Measurements from ENCODE around the gene XRCC2. TPM values are rescaled to one million over a fixed set of nuclear protein-coding genes. Genes with fewer than 3 reads are reported as not detected.

XRCC2 gene
- total RNA-seq, 2 experiments from 2014 or later = 40.0 to 40.1 TPM

DNA sequence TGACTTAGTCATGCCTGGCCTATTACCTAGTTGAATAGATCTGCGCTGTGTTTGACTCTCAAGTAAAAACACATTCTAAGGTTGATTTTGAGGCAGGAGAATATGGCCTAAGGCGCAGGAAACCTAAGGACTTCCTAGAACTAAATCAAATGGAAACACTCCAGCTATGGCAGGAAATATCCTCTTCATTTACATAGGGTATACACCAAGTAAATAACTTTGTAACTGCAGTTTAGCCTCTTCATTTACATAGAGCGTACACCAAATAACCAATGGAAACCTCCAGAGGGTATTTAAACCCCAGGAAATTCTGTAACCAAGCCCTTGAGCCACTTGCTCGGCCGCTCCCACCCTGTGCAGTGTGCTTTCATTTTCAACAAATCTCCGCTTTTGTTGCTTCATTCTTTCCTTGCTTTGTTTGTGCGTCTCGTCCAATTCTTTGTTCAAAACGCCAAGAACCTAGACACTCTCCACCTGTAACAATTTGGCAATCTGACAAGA is 35.6 kb upstream of the XRCC2 start:
- Histone ChIP-seq H3K4me2 (ENCODE audit: low read length) (no peak overlapping the region), H2AFZ (ENCODE audit: low read length) (no peak overlapping the region), H3K4me3 (ENCODE audit: low read depth, low read length, poor library complexity, severe bottlenecking) (no peak overlapping the region), H3K36me3 (ENCODE audit: insufficient read depth, low read length) (no peaks in the 10 kb centered on the region), H3K9me3 (ENCODE audit: low read length) (no peaks in the 10 kb centered on the region), H3K4me1 (ENCODE audit: insufficient read depth, low read length, poor library complexity, severe bottlenecking) (no peaks in the 10 kb centered on the region), H4K20me1 (ENCODE audit: insufficient read depth, low read length) (no peaks in the 10 kb centered on the region), H3K79me2 (ENCODE audit: insufficient read depth, low read depth, low read length) (no peaks in the 10 kb centered on the region), H3K9me2 (ENCODE audit: insufficient read depth, low read length) (no peaks in the 10 kb centered on the region), H3K27ac (ENCODE audit: low read depth, low read length, poor library complexity, severe bottlenecking) (no peak overlapping the region)
- no peak for DNase-seq (ENCODE audit: low spot score)
- BruUV-seq (replicated peaks) = no TSS peak
- POLR2A ChIA-PET = no interaction called here
- intact Hi-C loops (cut with micrococcal nuclease; ENCODE audit: unreplicated experiment) = no loop called here
- TF ChIP-seq, protein P1, sequence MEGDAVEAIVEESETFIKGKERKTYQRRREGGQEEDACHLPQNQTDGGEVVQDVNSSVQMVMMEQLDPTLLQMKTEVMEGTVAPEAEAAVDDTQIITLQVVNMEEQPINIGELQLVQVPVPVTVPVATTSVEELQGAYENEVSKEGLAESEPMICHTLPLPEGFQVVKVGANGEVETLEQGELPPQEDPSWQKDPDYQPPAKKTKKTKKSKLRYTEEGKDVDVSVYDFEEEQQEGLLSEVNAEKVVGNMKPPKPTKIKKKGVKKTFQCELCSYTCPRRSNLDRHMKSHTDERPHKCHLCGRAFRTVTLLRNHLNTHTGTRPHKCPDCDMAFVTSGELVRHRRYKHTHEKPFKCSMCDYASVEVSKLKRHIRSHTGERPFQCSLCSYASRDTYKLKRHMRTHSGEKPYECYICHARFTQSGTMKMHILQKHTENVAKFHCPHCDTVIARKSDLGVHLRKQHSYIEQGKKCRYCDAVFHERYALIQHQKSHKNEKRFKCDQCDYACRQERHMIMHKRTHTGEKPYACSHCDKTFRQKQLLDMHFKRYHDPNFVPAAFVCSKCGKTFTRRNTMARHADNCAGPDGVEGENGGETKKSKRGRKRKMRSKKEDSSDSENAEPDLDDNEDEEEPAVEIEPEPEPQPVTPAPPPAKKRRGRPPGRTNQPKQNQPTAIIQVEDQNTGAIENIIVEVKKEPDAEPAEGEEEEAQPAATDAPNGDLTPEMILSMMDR (conservative IDR thresholded peaks at IDR 0.05; ENCODE audit: low read length) = no peak
- TF ChIP-seq EZH2phosphoT487 (IDR thresholded peaks at IDR 0.05; ENCODE audit: borderline replicate concordance, low read depth, low read length) = no peak
- CTCF ChIA-PET (ENCODE audit: unreplicated experiment) = interaction anchor here (0.7 kb wide), 1 partner anchor 820 kb away, joined by 5 read pairs; no protein-coding TSS in a partner anchor

DNA sequence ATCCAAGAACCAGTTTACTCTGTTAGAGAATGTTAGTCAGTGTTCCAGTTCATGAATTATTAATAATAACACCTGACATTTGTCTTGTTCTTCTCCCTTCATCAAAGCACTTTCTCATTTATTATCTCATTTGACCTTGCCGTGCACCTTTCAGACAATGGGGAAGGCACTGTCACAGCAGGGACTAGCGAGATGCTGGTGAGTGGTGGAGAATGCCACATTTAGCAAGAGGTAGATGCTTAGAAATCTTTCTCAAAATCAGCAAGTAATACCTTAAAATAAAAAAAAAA is 34.2 kb upstream of the XRCC2 start:
- DNase-seq (ENCODE audit: low spot score) = no peak
- no peaks in the 10 kb centered on the region for H3K36me3 ChIP-seq (ENCODE audit: insufficient read depth, low read length)
- no peaks in the 10 kb centered on the region for H3K4me1 ChIP-seq (ENCODE audit: insufficient read depth, low read length, poor library complexity, severe bottlenecking)
- TF ChIP-seq, protein P1 (conservative IDR thresholded peaks at IDR 0.05; ENCODE audit: low read length) = no peak
- TF ChIP-seq EZH2phosphoT487 (IDR thresholded peaks at IDR 0.05; ENCODE audit: borderline replicate concordance, low read depth, low read length) = no peak
- no peak overlapping the region for H3K4me3 ChIP-seq (ENCODE audit: low read depth, low read length, poor library complexity, severe bottlenecking)
- no peak overlapping the region for H3K27ac ChIP-seq (ENCODE audit: low read depth, low read length, poor library complexity, severe bottlenecking)
- no peak overlapping the region for H2AFZ ChIP-seq (ENCODE audit: low read length)
- no peaks in the 10 kb centered on the region for H4K20me1 ChIP-seq (ENCODE audit: insufficient read depth, low read length)
- H3K79me2 ChIP-seq (ENCODE audit: insufficient read depth, low read depth, low read length) = no peaks in the 10 kb centered on the region
- CTCF ChIA-PET (ENCODE audit: unreplicated experiment) = no interaction called here
- intact Hi-C loops (cut with micrococcal nuclease; ENCODE audit: unreplicated experiment) = no loop called here
- no peak overlapping the region for H3K4me2 ChIP-seq (ENCODE audit: low read length)
- POLR2A ChIA-PET = interaction anchor here (0.6 kb wide), 1 partner anchor 71 kb away, joined by 3 read pairs; no protein-coding TSS in a partner anchor
- no TSS peak for BruUV-seq (replicated peaks)
- H3K9me3 ChIP-seq (ENCODE audit: low read length) = peaks cover 4% of the 10 kb centered on the region
- H3K9me2 ChIP-seq (ENCODE audit: insufficient read depth, low read length) = no peaks in the 10 kb centered on the region

DNA sequence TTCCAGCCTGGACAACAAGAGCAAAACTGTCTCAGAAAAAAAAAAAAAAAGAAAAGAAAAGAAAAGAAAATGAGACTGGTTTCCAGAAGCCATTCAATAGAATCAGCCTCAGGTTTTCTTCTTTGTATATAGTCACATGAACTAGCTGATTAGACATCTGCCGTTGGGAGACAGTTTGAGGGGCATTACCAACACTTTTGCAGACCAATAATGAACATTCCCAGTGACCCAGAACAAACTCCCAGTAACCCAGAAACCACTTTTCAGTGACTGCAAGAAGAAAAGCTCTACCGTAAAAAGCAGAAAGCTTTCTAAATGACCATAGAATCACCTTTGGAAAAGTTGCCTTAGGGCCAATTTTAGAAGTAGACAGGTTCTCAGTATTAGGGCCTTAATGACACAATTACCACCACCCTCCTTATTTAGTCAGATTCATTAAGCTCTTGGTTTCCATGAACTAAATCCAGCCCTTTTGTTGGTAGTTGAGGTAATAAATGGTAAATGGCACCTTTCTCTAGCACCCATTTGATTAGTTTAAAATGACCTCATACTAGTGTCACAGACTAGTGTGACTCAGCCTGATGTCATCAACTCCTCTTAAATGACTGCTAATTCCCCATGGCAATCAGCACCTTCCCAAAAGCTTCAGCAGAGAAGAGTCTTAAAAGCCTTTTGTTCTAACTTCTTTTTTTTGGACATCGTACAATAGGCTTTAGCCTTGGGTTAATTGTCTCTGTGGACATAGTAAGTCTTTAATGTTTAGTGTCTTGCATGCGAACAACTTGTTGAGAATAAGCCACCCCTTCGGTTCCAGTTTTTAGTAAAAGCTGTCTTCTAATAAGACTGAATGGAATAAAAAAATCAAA is 33.6 kb upstream of the XRCC2 start:
- Histone ChIP-seq H3K9me3 (ENCODE audit: low read length) (peaks cover 10% of the 10 kb centered on the region), H3K4me3 (ENCODE audit: low read depth, low read length, poor library complexity, severe bottlenecking) (no peak overlapping the region), H3K27ac (ENCODE audit: low read depth, low read length, poor library complexity, severe bottlenecking) (no peak overlapping the region), H3K4me2 (ENCODE audit: low read length) (no peak overlapping the region), H2AFZ (ENCODE audit: low read length) (no peak overlapping the region), H4K20me1 (ENCODE audit: insufficient read depth, low read length) (no peaks in the 10 kb centered on the region), H3K4me1 (ENCODE audit: insufficient read depth, low read length, poor library complexity, severe bottlenecking) (no peaks in the 10 kb centered on the region), H3K36me3 (ENCODE audit: insufficient read depth, low read length) (no peaks in the 10 kb centered on the region), H3K9me2 (ENCODE audit: insufficient read depth, low read length) (no peaks in the 10 kb centered on the region), H3K79me2 (ENCODE audit: insufficient read depth, low read depth, low read length) (no peaks in the 10 kb centered on the region)
- TF ChIP-seq, protein P1 (conservative IDR thresholded peaks at IDR 0.05; ENCODE audit: low read length) = no peak
- no peak for TF ChIP-seq EZH2phosphoT487 (IDR thresholded peaks at IDR 0.05; ENCODE audit: borderline replicate concordance, low read depth, low read length)
- ChIA-PET CTCF (ENCODE audit: unreplicated experiment) (no interaction called here), POLR2A (interaction anchor here (0.6 kb wide), 1 partner anchor 72 kb away, joined by 3 read pairs; no protein-coding TSS in a partner anchor)
- BruUV-seq (replicated peaks) = no TSS peak
- intact Hi-C loops (cut with micrococcal nuclease; ENCODE audit: unreplicated experiment) = loop anchor here (5.0 kb wide), 1 partner anchor 372 kb away; no protein-coding TSS in a partner anchor
- no peak for DNase-seq (ENCODE audit: low spot score)

Data from OCI-LY7 (cell line).